Coronary artery (tissue), 2 donors: ENCODE results near the gene NCOA7.
A peak's percentile ranks its signal among the peaks of the same experiment; 100 is the strongest.

Experiments used
- DNase-seq: peaks from one replicate; pipeline ENCODE4 v3.0.0-alpha.2; 2017; ENCODE audit warnings: low spot score
- H3K27ac ChIP-seq, 2 donors: fragments of 200-600 bp; sonication (generic); one replicate each; pipeline ENCODE4 v1.5.1; 2016 to 2019
- H3K4me3 ChIP-seq: fragments of 200-600 bp; sonication (generic); 2 replicates; pipeline ENCODE4 v1.5.1; 2016; ENCODE audit warnings: mild to moderate bottlenecking, moderate library complexity
- CTCF ChIP-seq: fragments of 200-600 bp; sonication (generic); IDR thresholded peaks from one replicate; pipeline ENCODE4 v1.5.1; 2019; ENCODE audit warnings: antibody characterized with exemption

Gene NCOA7

GRCh38 chr6:125884634-125885371 lies 94.0 kb downstream of the NCOA7 start:
- no peak for DNase-seq
- no peak for TF ChIP-seq CTCF
- H3K4me3 ChIP-seq: no peak overlapping the region
- H3K27ac ChIP-seq: no peak overlapping the region

- H3K27ac ChIP-seq: no peak overlapping the region
Observed at GRCh38 chr6:125886021-125886420, 95.3 kb downstream of the NCOA7 start.

GRCh38 chr6:125886914-125887313 lies 96.2 kb downstream of the NCOA7 start:
- Histone ChIP-seq H3K4me3 (no peak overlapping the region), H3K27ac (no peak overlapping the region)
- no peak for TF ChIP-seq CTCF
- no peak for DNase-seq

More at GRCh38 chr6:125886021-125886420, 95.3 kb downstream of the NCOA7 start:
- no peak for DNase-seq
- no peak overlapping the region for H3K4me3 ChIP-seq
- TF ChIP-seq CTCF: no peak

GRCh38 chr6:125887372-125887771 lies 96.6 kb downstream of the NCOA7 start:
- no peak overlapping the region for H3K27ac ChIP-seq
- no peak for DNase-seq
- no peak for TF ChIP-seq CTCF

GRCh38 chr6:125888989-125889656 lies 98.4 kb downstream of the NCOA7 start:
- no peak for DNase-seq

More at GRCh38 chr6:125887372-125887771, 96.6 kb downstream of the NCOA7 start:
- no peak overlapping the region for H3K4me3 ChIP-seq

GRCh38 chr6:125899726-125900182 lies 109.0 kb downstream of the NCOA7 start:
- Histone ChIP-seq H3K4me3 (no peak overlapping the region), H3K27ac (no peak overlapping the region)
- no peak for DNase-seq
- no peak for TF ChIP-seq CTCF

More at GRCh38 chr6:125888989-125889656, 98.4 kb downstream of the NCOA7 start:
- Histone ChIP-seq H3K27ac (no peak overlapping the region), H3K4me3 (no peak overlapping the region)
- TF ChIP-seq CTCF: peak; percentile 26

- no peak for DNase-seq
- no peak overlapping the region for H3K4me3 ChIP-seq
- no peak for TF ChIP-seq CTCF
- H3K27ac ChIP-seq: no peak overlapping the region
Observed at GRCh38 chr6:125904871-125905270, 114.1 kb downstream of the NCOA7 start.
